RPMI8226 (cell line): Measurements from ENCODE around the gene GAPT.

Source experiments
- DNase-seq: peaks from one replicate; pipeline ENCODE4 v3.0.0-alpha.2; 2015

GAPT gene

DNA sequence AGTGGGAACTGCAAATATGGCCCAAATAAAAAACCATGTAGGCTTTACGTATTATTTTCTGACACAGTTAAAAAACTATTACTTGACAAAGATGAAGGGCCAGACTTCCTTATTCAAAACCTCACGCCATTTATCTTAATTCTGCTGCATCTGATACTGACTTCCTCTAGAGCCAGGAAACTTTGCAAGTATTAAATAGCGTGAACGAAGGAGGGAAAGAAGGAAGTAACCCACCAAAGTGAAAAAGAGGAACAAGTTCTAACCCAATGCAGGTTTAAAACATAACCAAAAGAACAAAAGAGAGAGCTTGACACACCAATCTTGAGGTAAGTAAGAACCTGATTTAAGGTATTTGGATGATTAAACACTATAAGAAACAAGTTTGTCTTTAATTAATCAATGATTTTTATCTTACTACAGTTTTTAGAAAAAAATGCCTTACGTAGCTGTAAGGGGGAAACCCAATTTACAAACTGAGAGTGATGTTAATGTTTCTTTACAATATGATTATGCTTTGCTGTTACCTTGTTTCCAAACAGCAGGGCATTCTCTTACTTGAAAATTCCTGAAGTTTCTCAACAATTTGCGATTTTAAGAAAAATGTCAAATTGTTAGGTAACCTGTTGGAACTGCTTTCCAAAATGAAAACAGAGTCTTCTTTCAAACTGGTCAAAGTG, at the start of gene GAPT:
Gene GAPT, plus strand, starts transcription at position 220 of the 677 bp plus-strand sequence. CDS start 3,102 bp downstream, outside the sequence.
- no peak for DNase-seq

DNA sequence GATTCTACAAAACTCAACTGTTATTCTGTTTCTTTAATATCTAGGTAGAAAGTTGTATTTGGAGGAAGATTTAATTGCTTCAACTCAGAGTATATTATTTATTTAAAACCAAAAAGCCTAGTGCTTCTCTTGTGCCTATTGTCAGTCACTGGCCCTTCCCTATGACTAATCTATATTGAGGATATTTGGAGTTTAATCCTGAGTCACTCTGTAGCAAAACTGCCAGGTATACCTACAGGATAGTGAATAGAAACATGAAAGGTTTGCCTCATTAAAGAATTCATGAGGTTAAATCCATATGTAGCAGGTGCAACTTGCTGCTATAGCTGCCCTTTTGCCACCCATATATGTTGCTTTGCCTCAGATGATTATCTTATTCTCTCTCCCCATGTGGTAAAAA, 46.4 kb upstream of the GAPT start:
- no peak for DNase-seq

DNA sequence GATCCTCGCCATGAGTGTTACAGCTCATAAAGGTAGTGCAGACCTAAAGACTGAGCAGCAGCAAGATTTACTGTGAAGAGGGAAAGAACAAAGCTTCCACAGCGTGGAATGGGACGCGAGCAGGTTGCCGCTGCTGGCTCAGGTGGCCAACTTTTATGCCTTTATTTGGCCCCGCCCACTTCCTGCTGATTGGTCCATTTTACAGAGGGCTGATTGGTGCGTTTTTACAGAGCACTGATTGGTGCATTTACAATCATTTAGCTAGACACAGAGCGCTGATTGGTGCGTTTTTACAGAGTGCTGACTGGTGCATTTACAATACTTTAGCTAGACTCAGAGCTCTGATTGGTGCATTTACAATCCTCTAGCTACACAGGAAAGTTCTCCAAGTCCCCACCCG, 45.2 kb upstream of the GAPT start:
- DNase-seq = no peak

- DNase-seq = no peak
Observed at GRCh38 chr5:58447226-58447625, 44.0 kb upstream of the GAPT start.

- no peak for DNase-seq
Observed at GRCh38 chr5:58450018-58450417, 41.2 kb upstream of the GAPT start.

DNA sequence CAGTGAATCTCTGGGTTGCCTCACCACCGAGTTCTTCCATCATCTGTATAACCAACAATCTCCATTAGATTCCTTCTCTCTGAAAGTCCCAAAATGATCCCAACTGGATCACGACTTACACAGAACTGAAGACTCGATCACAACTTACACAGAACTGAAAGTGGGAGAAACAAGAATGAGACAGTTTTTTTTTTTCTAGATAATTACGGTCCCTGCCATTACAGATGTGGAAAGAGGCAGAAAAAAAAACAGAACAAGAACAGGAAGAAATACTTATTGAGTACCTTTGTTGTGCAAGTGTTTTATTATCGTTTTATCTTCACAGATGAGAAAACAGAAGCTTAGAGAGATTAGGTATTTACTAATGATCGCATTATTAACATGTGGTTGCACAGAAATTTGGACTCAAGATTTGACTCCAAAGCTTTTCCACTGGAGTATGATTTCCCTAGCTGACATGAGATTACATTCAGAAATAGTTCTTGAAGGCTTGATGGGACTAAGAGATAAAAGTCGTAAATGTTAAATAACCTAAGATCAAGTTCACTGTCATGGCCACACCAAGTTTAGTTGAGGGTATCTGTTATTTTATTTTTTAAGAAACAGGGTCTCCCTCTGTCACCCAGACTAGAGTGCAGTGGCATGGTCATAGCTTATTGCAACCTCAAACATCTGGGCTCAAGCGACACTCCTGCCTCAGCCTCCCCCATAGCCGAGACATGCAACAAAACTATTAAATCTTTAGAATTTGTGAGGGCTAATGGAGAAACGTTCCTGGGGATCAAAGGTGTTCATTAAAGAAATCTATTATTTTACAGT, 40.2 kb upstream of the GAPT start:
- DNase-seq = no peak

- DNase-seq = no peak
Observed at GRCh38 chr5:58451732-58452565, 39.3 kb upstream of the GAPT start.

DNA sequence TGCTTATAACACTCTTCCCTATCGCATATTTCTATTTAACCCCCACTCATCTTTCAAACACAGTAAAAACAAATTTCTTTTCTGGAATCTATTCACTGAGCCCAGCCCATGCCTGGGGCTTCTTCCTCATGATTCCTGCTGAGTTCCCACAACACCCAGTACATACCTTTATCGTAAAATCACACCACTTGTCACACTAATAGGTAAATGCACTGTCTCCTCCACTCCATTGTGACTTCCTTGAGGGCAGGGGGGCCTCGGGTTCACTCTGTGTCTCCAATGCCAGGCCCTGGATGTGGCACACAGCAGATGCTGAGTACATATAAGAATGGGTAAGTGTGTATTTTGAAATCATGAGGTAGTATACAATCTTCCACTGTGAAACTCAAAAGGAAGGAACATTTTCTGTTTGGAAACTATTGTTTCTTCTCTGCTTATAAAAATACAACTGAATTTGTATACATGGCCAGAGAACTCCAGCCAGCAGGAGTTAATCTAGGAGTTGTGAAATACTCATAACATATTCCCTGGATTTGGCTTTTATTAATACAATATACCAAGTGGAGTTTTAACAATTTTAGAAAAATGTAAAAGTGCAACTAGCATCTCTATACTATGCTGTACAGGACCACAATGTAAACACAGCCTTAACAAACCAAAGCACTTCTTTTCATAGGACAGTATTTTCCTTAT, 38.5 kb upstream of the GAPT start:
- no peak for DNase-seq

DNA sequence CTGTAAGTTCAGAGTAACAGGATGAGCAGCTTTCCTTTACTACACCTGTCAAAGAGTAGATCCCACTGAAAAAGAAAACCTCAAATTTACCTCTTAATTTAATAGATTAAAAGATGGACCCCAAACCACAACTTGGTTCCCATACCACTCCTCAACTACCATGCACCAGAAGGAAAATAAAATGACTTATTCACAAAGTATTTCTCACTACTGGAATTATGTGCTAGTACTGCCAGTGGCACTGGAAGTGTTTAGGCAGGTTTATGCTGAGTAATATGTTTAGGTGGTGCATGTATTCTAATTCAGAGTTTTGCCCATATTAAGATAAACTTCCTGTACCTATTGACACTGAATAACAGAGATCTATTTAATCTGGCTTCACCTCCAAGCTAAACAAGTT, 37.9 kb upstream of the GAPT start:
- DNase-seq = no peak

DNA sequence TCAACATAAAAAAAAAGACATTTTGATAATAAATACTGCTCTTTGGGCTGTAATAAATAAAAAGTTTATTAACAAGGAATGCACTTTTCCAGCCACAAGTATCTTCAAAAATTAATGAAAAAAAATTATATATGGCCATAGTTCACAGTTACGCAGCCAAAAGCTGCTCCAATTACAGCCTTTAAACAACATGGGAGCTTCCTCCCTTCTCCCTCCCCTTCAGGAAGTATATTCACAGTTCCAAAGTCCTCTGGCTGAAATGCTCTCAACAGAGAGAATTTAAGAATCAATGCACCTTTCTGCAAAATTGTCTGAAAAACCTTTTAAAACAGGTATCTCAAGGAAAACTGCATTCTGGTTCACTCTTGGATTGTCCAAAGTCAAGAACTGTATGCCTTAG, 37.2 kb upstream of the GAPT start:
- DNase-seq = no peak

DNA sequence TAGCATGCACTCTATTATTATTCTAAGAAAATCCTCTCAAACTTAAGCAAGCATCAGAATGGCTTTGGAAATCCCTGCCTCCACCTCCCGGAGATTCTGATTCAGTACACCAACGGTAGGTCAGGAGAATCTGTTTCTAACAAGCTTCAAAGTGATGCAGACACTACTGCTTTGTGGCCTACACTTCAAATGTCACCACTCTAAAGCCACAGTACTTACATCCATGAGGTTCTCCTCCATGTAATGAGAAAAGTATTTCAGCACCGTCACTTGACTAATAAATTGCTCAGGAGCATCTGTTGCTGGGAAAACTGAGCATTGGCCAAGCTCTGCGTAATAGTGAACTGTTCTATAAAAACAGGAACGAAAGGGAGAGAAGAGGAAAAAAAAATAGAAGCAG, 36.2 kb upstream of the GAPT start:
- no peak for DNase-seq

DNA sequence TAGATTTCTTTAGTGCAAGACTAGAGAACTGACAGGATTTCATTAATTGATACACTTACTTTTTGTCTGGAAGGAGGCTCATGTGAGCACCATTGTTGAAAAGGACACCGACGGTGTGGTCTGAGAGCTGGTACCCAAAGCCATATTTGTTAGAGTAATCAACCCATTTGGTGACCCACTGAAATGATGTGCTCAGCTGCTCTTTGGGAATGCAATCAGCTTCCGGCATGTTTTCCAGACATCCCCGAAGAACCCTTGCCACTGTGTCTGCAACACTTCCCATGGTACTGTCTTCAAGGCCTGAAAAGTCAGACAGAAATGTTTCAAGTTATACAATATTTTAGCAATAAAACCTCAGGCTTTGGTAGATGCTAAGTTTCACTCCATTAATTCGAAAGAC, 35.8 kb upstream of the GAPT start:
- no peak for DNase-seq

DNA sequence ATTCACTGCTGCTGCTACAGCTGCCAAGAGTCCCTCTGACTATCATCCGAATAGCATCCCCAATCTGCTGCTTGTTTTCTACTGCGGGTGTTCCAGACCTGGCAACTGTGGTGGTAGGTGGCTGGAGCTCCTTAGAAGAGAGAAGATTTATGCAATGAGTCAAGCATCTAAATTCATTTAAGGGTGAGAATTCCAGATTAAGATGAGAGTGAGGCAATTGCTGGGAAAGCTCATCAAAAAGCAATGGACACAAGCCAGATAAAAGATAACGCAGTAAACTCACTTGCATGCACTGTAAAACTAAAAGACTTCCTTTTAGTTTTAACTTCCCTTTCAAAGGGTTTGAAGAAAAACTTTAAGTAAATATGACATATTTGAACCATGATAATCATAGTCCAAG, 35.2 kb upstream of the GAPT start:
- DNase-seq = no peak

DNA sequence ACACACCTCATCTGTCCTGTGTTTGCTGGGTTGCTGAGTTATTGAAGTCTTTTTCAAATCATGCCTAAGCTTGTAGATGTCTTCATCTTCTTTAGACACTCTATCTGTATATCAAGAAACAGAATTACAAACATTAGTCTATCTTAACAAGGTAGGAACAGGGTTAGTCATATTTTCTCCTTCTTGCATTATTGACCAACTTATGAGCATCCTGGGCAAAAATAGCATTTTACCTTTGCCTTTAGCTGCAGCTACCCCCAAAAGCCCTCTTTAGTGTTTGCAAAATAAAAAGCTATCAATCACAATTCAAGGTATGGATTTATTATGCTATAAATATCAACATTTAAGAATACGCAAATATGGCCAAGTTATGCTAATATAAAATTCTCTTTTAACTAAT, 34.7 kb upstream of the GAPT start:
- DNase-seq = no peak

DNA sequence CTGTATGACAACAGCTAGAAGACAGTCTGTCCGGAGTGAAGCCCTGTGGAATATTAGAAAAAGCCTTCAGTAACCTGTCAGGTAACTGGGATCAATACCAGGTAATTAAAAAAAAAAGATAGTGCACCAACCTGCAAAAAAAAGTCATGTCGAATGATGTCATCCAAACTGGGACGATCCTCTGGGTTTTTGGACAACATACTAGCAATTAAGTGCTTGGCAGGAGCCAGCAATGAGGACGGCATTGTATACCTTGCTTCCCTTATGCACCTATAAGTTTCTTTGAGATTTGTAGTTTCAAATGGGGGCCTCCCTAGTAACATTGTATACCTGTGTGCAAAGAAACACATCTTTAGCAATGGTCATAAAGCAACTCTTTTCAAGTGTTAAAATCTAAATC, 34.2 kb upstream of the GAPT start:
- no peak for DNase-seq

GRCh38 chr5:58458141-58458742, 33.0 kb upstream of the GAPT start:
- DNase-seq = no peak

GRCh38 chr5:58458743-58459145, 32.5 kb upstream of the GAPT start:
- no peak for DNase-seq

DNA sequence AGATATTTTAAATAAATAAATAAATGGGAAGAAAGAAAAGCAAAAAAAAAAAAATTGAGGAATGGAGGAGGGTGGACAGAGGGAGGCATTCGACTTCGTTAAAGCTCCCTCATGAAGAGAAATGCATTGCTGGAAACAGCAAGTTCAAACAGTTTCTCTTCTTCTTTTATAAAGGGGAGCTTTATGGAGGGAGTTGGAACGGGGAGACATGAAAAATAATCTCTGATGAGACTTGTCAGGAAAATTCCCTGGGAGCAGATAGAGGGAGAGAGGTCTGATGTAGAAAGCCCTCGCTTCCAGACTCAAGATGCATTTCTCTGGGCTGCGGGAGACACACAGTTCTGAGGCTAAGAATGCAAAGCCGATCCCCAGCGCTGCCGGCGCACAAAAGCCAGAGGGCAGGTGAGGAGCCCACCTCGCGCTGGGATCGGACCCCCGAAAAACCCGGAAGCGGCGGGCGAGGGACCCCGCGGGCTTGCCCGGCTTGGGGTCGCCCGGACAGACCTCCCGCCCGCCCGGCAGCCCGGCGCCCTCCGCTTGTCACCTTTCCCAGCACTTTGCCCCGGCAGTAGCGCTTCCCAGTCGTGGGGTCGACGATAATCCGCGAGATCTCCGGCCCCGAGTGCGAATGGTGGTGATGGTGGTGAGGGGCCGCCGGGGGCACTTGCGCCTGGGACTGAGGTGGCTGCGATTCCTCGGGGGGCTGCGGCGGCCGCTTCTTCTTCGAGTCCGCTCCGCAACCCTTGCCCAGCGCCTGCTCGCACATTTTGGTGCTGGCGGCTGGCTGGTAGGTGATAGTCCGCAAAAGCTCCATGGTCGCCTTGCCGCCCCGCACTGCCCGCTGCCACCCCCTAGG, 31.9 kb upstream of the GAPT start:
- DNase-seq = no peak

DNA sequence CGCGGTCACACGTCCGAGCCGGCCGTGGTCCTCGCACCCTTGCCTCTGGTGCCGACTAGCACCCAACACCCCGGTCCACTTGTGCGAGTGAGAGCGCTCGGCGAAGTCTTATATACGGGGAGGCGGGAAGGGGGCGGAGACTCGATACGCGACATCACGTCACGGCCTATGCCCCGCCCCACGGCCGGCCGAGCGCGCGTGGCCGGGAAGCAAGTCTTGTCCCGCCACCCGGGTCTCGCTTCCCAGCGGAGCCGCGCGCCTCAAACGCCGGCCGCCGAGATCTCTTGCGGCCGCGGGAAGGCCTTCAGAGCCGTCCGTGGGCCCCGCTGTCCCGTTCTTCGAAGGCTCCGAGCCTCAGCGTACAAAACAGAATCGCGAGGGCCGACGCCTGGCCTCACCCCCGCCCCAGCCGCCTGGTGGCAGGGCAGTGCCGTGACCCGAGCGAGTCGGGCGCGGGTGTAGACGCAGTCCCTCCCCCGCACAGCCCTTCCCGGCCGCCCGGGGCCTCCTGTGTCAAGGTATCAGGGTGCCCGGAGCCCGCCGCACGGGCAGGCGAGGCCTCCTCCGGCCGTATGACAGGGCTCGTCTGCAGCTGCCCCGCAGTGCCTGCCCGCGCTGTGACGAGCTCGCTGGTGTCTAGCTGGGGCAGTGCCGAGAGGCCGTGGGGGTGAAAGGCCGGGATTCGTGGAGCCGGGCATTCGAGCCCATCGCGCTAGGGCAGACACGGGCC, 31.1 kb upstream of the GAPT start, which contains the start of gene PLK2:
Gene PLK2, minus strand, starts transcription at position 85 of the 730 bp plus-strand sequence. CDS start 127 bp downstream, outside the sequence.
- peak; percentile 69 for DNase-seq

- DNase-seq = peak; percentile 90
Observed at GRCh38 chr5:58460732-58461286, 30.4 kb upstream of the GAPT start.
